Activated naive CD8-positive, alpha-beta T cell (primary cell): ENCODE results near the gene PXDN.

Experiments used
- H3K27ac Mint-ChIP-seq: one replicate; pipeline ENCODE4 v1.8.0; 2021; ENCODE audit warnings: mixed read lengths
- H3K27me3 Mint-ChIP-seq: one replicate; pipeline ENCODE4 v1.8.0; 2021; ENCODE audit warnings: mixed read lengths
- H3K36me3 Mint-ChIP-seq: one replicate; pipeline ENCODE4 v1.8.0; 2021; ENCODE audit warnings: mixed read lengths
- H3K4me1 Mint-ChIP-seq: one replicate; pipeline ENCODE4 v1.8.0; 2021; ENCODE audit warnings: low read depth, mixed read lengths
- H3K4me3 Mint-ChIP-seq: one replicate; pipeline ENCODE4 v1.8.0; 2021; ENCODE audit warnings: mild to moderate bottlenecking, mixed read lengths
- H3K9me3 Mint-ChIP-seq: one replicate; pipeline ENCODE4 v1.8.0; 2021; ENCODE audit warnings: low read depth, mixed read lengths

PXDN gene

DNA sequence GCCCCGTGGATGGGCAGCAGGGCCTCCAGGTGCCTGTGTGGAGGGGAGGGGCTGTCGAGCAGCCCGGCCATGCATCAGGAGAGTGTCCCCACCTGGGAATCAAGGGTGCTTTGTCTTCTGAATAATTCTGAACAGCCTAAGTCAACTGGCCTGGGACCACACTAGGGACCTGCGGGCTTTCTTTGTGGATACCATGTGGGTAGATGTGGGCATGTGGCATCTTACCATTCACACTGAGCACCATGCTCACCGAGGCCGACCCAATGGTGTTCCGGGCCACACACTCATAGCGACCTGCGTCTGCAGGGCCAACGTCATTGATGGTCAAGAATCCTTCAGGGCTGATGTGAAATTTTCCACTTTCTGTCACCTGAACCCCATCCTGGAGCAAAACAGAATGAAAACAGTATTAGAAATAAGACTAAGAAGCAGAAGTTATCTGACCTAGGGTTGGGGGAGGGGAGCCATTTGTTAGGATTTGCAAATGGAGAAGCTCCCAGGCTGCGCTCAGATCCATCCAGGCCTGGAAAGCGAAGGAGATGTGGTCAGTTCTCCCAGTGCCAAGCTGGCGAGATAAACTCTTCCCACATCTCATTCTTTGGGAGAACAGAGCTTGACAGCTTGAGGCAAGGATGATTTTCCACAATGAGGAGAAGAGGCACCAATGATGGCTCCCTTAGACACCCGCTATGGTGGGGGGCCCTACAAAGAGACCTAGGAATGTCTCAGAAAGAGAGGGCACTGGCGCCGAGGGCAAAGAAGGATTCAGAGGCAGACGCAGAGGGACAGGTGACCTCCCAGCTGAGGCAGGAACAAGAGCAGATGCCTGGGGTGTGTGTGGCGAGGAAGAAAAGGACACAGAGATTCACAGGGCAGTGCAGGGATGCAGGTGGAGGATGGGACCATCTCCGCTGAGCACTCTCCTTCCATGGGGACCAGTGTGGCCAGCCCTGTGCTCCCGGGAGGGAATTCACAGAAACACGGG, 83.4 kb downstream of the PXDN start:
- Mint-ChIP-seq H3K27ac (no peak overlapping the region), H3K4me1 (no peaks in the 10 kb centered on the region)

DNA sequence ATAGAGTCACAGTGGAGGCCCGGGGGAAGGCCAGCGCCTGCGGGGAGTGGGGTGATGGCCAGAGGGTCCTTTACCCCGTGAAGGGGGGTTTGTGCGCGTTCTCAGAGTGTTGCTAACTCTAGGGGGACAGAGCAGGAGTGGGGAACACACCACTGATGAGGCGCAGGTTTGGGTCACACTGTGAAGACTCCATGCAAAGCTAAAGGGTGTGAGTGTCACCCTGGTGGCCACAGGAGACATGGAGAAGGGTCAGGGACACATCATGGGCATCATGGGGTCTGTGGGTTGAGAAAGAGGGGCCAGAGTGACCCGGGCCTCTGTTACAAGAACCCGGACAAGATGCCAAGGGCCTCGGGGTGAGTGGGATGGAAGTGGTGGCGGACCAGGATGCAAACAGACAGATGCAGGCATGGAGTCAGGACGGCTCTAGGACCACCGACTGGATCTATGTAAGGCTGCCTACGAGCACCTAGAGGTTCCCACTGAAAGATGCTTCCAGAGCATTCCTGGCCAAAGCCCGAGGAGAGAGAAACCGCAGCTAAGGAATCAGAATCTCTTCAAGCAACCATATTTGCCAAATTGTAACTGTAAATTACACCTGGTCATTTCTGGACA, 84.3 kb downstream of the PXDN start:
- Mint-ChIP-seq H3K4me1 (no peaks in the 10 kb centered on the region), H3K27ac (no peak overlapping the region), H3K4me3 (no peak overlapping the region), H3K36me3 (no peaks in the 10 kb centered on the region), H3K9me3 (no peaks in the 10 kb centered on the region), H3K27me3 (peaks cover 4% of the 10 kb centered on the region)

More for the DNA sequence above, 83.4 kb downstream of the PXDN start:
- H3K36me3 Mint-ChIP-seq = no peaks in the 10 kb centered on the region
- H3K4me3 Mint-ChIP-seq = no peak overlapping the region
- peaks cover 5% of the 10 kb centered on the region for H3K27me3 Mint-ChIP-seq
- H3K9me3 Mint-ChIP-seq = no peaks in the 10 kb centered on the region

DNA sequence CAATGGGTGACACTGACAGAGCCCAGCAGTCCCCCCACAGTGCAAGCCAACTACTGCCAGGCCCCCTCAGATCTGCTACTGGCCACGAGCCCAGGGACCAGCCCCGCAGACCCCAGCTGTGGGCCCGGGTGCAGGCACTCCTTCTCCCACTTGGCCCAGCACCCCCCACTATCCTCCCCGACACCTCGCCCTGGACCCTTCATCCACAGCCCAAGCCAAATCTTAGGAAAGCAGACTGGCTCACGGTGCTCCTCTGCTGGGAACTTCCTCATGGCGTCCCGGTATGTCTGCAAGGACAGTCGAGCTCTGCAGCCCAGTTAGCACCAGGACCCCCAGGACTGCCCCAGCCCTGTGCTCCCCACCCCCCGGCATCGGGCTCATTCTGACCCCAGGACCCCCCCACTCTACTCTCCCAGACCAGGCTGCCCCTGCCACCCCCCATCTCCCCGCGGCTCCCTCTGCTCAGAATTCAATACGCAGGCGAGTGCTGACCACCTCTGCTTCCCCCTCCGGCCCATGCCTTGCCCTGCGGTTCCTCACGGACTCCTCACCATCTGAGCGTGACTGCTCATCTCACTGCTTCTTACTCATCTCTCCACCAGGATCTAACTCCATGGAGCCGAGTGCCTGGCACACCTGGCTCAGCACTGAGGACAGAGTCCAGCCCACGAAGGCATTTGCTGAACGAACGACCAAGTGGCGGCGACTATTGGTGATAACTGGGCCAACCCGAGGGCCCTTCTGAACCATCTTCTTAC, 85.7 kb downstream of the PXDN start:
- Mint-ChIP-seq H3K9me3 (no peaks in the 10 kb centered on the region), H3K4me3 (no peak overlapping the region), H3K27me3 (peaks cover 4% of the 10 kb centered on the region), H3K36me3 (no peaks in the 10 kb centered on the region), H3K27ac (no peak overlapping the region), H3K4me1 (no peaks in the 10 kb centered on the region)

DNA sequence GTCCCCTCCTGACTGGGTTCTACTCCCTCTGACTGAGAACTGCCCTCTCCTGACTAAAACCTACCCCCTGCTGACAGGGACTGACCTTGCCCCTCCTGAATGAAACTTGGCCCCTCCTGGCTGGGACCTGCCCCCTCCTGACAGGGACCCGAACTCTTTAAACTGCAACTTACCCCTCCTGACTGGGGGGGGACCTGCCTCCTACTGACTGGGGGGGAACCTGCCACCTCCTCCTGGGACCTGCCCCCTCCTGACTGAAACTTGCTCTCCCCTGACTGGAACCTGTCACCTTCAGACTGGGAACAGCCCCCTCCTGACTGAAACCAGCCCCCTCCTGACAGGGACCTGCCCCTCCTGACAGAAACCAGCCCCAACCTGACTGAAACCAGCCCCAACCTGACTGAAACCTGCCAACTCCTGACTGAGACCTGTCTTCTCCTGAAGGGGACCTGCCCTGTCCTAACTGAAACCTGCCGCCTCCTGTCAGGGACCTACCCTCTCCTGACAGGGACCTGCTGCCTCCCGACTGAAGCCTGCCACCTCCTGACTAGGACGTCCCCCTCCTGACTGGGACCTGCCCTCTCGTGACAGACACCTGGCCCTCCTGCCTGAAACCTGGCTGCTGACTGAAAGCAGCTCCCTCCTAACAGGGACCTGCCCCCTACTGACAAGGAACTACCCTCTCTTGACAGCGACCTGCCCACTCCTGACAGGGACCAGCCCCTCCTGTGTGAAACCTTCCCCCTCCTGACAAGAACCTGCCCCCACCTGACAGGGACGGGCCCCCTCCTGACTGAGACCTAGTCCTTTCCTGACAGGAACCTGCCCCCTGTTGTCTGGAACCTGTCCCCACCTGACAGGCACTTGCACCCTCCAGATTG, 87.1 kb downstream of the PXDN start:
- Mint-ChIP-seq H3K36me3 (no peaks in the 10 kb centered on the region), H3K9me3 (no peaks in the 10 kb centered on the region), H3K4me1 (no peaks in the 10 kb centered on the region), H3K4me3 (no peak overlapping the region), H3K27ac (no peak overlapping the region), H3K27me3 (peaks cover 4% of the 10 kb centered on the region)

DNA sequence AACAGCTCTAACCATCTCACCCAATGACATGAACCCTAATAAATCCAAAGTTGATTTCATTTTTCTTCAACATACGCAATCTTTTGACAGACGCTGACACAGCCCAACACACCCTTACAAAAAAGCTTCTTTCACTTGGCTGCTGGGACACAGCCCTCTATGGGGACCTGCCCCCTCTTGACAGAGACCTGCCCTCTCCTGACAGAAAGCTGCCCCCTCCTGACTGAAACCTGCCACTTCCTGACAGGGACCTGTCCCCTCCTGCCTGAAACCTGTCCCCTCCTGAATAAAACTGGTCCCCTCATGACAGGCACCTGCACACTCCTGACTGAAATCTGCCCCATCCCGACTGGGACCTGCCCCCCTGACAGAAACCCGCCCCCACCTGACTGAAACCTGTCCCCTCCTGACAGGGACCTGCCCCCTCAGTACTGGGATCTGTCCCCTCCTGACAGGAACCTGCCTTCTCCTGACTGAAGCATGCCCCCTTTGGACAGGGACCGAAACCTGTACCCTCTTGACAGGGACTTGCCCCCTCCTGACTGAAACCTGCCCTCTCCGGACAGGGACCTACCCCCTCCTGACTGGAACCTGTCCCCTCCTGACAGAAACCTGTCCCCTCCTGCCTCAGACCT, 87.9 kb downstream of the PXDN start:
- no peaks in the 10 kb centered on the region for H3K9me3 Mint-ChIP-seq
- H3K36me3 Mint-ChIP-seq = no peaks in the 10 kb centered on the region
- H3K4me3 Mint-ChIP-seq = no peak overlapping the region
- H3K27ac Mint-ChIP-seq = no peak overlapping the region
- peaks cover 4% of the 10 kb centered on the region for H3K27me3 Mint-ChIP-seq
- H3K4me1 Mint-ChIP-seq = no peaks in the 10 kb centered on the region

DNA sequence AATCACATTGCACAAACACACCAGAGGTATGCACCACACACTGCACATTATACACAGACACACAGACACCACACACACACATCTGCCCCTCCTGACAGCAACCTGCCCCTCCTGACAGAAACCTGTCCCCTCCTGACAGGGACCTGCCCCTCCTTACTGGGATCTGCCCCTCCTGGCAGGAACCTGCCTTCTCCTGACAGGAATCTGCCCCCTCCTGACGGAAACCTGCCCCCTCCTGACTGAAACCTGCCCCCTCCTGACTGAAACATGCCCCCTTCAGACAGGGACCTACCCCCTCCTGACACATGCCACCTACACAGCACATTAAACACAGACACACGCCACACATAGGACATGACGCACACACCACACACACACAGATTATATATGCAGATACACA, 88.9 kb downstream of the PXDN start:
- no peaks in the 10 kb centered on the region for H3K9me3 Mint-ChIP-seq
- H3K36me3 Mint-ChIP-seq = no peaks in the 10 kb centered on the region
- no peak overlapping the region for H3K27ac Mint-ChIP-seq
- peaks cover 4% of the 10 kb centered on the region for H3K27me3 Mint-ChIP-seq
- no peaks in the 10 kb centered on the region for H3K4me1 Mint-ChIP-seq
- no peak overlapping the region for H3K4me3 Mint-ChIP-seq

DNA sequence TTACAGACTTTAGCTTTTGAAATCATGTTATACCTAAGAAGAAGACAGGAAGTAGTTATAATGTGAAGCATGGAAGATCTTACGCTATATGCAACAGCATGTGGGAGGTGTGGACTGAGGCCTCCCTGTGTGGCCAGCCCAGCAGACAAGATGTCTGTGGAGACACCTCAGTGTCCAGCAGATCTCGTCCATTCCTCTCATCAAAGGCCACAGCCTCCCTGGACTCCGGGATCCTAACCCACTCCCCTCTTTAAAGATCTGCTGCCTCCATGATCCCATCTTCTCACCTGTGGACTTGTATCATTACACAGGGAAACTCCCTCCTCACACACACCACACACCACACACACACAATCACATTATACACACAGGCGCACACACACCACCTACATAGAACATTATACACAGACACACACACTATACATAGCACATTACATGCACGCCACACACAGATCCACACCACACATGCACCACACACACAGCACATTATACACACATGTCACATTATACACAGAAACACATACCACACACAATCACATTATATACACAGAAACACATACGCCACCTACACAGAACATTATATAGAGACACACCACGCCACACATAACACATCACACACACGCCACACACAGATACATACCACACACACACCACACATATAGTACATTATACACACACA, 89.5 kb downstream of the PXDN start:
- no peaks in the 10 kb centered on the region for H3K9me3 Mint-ChIP-seq

DNA sequence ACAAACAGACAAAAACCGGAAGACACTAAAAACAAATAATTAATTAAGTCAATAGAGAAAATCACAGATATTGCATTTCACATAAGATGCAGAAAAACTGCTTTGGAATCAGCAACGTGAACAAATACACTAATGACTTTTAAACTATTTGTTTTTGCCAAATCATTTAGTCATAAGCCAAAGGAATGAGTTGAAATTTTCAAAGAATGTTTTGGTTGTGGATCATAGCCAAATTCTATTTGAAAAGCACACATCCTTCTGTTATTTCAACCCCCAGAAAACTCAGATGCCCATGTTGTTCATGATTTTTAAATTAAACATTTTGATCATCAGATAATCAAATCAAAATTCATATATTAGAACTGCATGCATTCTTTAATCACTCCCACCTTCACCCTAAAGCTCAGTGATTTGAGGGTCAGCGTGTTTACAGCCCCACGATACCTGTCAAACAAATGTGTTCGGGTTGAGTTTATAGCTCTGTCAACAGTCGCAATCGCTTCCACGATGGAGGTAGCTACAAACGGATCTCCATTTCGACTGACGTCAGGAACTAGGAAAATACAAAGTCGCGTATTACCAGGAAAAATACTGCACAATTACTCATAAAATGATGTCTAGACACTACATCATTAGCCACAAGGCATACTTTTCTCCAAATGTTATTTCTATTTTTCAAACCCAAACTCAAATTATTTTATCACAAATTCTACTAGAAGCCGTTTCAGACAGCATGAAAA, 90.2 kb downstream of the PXDN start:
- Mint-ChIP-seq H3K4me1 (no peaks in the 10 kb centered on the region), H3K27ac (no peak overlapping the region), H3K4me3 (no peak overlapping the region), H3K36me3 (no peaks in the 10 kb centered on the region), H3K27me3 (peaks cover 4% of the 10 kb centered on the region), H3K9me3 (no peaks in the 10 kb centered on the region)

More for the DNA sequence above, 89.5 kb downstream of the PXDN start:
- no peak overlapping the region for H3K27ac Mint-ChIP-seq
- no peak overlapping the region for H3K4me3 Mint-ChIP-seq
- peaks cover 4% of the 10 kb centered on the region for H3K27me3 Mint-ChIP-seq
- no peaks in the 10 kb centered on the region for H3K4me1 Mint-ChIP-seq
- H3K36me3 Mint-ChIP-seq = no peaks in the 10 kb centered on the region

DNA sequence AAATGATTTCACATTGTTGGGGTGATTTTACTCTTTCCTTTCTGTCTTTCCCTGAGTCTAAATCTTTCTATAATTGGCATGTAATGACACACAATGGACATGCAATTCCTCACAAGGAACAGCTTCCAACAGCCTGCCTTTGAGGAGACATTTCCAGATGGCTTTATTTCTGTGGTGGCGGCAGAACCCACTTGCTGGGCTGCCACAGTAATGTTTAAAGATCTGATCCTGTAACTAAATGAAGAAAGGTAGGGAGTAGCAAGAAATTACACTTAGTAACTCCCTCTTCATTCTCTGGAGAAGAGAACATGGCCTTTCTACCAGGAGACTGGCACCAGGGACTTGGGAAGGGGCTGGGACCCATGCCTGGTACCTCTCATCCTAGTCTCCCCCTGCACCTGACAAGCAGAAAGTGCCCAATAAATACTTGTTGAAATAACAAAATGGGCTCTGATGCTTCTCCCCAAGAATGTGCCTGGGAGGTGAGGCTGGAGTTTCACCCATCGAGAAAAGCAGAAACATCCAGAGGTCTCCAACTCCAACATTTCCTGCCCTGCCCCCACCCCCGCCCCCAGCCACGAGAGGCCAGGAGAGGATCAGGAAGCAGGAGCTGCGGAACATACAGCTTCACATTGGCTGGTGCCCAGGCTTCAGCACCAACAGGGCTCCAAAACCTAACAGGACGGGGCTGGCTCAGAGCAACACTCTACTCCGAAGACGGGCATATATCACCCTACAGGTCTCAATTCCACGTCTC, 92.1 kb downstream of the PXDN start:
- Mint-ChIP-seq H3K36me3 (no peaks in the 10 kb centered on the region), H3K9me3 (no peaks in the 10 kb centered on the region), H3K27me3 (no peaks in the 10 kb centered on the region), H3K4me3 (no peak overlapping the region), H3K4me1 (no peaks in the 10 kb centered on the region), H3K27ac (no peak overlapping the region)

DNA sequence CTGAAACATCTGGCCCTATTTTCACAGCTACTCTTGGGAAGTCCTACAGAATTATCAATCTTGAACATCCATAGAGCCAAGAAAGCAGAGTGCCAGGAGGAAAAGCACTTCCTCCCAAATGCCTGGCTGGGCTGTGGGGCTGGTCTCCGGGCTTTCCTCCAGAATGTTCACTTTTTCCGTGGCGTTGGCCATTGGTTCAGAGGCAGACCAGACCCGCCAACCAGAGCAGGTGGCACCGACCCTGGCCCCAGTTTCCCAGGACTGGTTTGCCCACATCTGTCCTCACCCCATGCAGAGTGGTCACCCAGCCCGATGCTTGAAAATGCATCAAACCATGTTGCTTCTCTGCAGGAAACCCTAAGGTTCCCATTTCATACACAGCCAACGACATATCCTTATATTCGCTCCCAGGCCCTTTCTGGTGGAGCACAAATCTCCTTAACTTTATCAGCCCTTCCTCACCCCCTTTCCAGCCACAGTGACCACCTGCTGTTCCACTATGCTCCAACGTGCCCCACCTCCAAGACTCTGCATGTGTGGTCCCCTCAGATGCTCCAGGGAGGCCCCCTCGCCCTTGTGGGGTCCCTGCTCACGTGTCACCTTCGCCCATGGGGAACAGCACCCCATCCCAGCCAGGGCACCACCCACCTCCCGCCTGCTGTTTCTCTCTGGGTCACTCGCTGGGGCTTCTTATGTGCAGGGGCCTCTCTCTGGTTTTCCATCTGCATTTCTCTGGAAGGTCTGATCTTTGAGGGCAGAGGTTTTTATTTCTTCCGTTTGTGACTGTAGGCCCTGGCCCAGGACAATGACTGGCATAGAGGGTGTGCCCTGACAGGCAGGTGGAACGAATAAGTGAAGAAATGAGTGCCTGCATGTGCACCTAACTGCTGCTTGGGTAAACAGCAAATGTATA, 92.9 kb downstream of the PXDN start:
- H3K9me3 Mint-ChIP-seq = no peaks in the 10 kb centered on the region
- no peaks in the 10 kb centered on the region for H3K27me3 Mint-ChIP-seq
- no peaks in the 10 kb centered on the region for H3K4me1 Mint-ChIP-seq
- no peaks in the 10 kb centered on the region for H3K36me3 Mint-ChIP-seq
- H3K4me3 Mint-ChIP-seq = no peak overlapping the region
- H3K27ac Mint-ChIP-seq = no peak overlapping the region

DNA sequence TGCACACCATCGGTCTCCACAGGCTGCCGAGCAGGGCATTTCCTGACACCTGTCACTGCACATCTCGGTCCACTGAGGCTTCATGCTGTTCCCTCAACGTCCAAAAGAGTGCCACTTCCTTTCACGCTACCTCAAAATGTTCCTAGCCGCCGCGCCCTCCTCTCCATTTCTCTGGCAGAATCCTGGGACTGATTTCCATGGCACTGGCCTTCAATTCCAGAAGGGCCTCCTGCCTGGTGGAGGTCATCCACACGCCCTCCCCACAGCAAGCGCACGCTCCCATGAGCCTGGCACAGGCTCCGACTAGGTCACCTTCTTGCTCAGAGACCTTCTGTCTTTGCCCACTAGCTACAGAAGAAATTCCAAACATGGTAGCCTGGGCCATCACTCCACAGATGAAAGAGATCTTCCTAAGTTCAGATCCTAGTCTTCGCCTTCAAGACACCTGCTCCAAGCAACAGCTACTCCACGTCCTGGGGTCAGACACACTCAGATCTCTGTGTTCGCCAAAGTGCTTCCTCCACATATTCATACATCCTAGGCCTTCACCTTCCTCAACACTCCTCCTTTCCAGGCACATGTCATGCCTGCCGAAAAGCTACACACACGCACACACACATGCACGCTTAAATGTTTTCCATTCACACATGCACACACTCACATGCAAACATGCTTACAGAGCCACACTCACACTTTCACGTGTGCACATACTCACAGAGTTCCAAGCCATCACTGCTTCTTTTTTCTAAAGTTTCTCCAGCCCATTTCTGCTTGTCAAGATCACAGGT, 94.0 kb downstream of the PXDN start:
- Mint-ChIP-seq H3K36me3 (no peaks in the 10 kb centered on the region), H3K27me3 (no peaks in the 10 kb centered on the region), H3K9me3 (no peaks in the 10 kb centered on the region), H3K4me1 (no peaks in the 10 kb centered on the region), H3K27ac (no peak overlapping the region), H3K4me3 (no peak overlapping the region)
